ENCODE measurements around the gene MCTP2. TPM values are rescaled to one million over a fixed set of nuclear protein-coding genes. Genes with fewer than 3 reads are reported as not detected.

MCTP2 gene
- total RNA-seq, 1 experiment from 2014 or later: 0.15 TPM

DNA sequence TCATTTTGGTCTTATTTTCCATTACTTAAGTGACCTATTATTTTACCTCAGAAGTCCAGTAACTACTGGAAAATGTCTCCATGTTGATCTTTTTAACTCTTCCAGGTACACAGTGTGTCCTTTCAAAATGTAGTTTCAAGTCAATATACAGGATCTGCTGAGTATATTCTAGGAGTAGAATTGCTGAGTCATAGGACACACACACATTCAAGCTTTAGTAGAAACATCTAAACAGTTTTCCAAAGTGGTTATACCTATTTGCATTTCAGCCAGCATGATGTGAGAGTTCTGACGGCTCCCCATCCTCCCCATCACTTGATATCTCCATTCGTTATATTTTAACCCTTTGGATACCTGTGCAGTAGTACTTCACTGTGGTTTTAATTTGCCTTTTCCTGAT is 271.9 kb downstream of the MCTP2 start:
- in situ Hi-C loops (cut with HindIII; ENCODE audit: low pct_unique_long_range_greater_than_20kb, low sequenced_read_pairs) (no loop called here), intact Hi-C loops (cut with micrococcal nuclease; ENCODE audit: unreplicated experiment) (no loop called here)
- no peaks in the 10 kb centered on the region for H3K27me3 ChIP-seq (ENCODE audit: control insufficient read depth, insufficient read depth, low read length)
- H3K4me1 ChIP-seq (ENCODE audit: control insufficient read depth, insufficient read depth, low read length): no peaks in the 10 kb centered on the region
- ChIA-PET CTCF (no interaction called here), POLR2A (no interaction called here)
- BruUV-seq (replicated peaks): no TSS peak
- no peak overlapping the region for H3K27ac ChIP-seq (ENCODE audit: low read length)
- TF ChIP-seq POLR2AphosphoS5 (IDR thresholded peaks at IDR 0.05; ENCODE audit: low read depth, low read length) (no peak), SIN3A (IDR thresholded peaks at IDR 0.05; ENCODE audit: borderline replicate concordance, insufficient read depth, low read depth, low read length) (no peak), TCF7L2 (IDR thresholded peaks at IDR 0.05; ENCODE audit: low read depth, low read length) (no peak)
- TF ChIP-seq, protein P1, sequence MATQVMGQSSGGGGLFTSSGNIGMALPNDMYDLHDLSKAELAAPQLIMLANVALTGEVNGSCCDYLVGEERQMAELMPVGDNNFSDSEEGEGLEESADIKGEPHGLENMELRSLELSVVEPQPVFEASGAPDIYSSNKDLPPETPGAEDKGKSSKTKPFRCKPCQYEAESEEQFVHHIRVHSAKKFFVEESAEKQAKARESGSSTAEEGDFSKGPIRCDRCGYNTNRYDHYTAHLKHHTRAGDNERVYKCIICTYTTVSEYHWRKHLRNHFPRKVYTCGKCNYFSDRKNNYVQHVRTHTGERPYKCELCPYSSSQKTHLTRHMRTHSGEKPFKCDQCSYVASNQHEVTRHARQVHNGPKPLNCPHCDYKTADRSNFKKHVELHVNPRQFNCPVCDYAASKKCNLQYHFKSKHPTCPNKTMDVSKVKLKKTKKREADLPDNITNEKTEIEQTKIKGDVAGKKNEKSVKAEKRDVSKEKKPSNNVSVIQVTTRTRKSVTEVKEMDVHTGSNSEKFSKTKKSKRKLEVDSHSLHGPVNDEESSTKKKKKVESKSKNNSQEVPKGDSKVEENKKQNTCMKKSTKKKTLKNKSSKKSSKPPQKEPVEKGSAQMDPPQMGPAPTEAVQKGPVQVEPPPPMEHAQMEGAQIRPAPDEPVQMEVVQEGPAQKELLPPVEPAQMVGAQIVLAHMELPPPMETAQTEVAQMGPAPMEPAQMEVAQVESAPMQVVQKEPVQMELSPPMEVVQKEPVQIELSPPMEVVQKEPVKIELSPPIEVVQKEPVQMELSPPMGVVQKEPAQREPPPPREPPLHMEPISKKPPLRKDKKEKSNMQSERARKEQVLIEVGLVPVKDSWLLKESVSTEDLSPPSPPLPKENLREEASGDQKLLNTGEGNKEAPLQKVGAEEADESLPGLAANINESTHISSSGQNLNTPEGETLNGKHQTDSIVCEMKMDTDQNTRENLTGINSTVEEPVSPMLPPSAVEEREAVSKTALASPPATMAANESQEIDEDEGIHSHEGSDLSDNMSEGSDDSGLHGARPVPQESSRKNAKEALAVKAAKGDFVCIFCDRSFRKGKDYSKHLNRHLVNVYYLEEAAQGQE (IDR thresholded peaks at IDR 0.05; ENCODE audit: insufficient read depth in 1 of 2, low read depth in 2 of 2, low read length in 1 of 2): no peak
- TF ChIP-seq, protein P2, sequence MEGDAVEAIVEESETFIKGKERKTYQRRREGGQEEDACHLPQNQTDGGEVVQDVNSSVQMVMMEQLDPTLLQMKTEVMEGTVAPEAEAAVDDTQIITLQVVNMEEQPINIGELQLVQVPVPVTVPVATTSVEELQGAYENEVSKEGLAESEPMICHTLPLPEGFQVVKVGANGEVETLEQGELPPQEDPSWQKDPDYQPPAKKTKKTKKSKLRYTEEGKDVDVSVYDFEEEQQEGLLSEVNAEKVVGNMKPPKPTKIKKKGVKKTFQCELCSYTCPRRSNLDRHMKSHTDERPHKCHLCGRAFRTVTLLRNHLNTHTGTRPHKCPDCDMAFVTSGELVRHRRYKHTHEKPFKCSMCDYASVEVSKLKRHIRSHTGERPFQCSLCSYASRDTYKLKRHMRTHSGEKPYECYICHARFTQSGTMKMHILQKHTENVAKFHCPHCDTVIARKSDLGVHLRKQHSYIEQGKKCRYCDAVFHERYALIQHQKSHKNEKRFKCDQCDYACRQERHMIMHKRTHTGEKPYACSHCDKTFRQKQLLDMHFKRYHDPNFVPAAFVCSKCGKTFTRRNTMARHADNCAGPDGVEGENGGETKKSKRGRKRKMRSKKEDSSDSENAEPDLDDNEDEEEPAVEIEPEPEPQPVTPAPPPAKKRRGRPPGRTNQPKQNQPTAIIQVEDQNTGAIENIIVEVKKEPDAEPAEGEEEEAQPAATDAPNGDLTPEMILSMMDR (IDR thresholded peaks at IDR 0.05): no peak
- no peaks in the 10 kb centered on the region for H3K9me3 ChIP-seq (ENCODE audit: control insufficient read depth, insufficient read depth, low read depth, low read length)
- DNase-seq (ENCODE audit: low read depth, low spot score) (no peak), ATAC-seq (no peak)
- H3K4me3 ChIP-seq (ENCODE audit: low read depth in 2 of 2, low read length in 2 of 2): no peak overlapping the region
- H3K36me3 ChIP-seq (ENCODE audit: control insufficient read depth, insufficient read depth, low read length): no peaks in the 10 kb centered on the region

DNA sequence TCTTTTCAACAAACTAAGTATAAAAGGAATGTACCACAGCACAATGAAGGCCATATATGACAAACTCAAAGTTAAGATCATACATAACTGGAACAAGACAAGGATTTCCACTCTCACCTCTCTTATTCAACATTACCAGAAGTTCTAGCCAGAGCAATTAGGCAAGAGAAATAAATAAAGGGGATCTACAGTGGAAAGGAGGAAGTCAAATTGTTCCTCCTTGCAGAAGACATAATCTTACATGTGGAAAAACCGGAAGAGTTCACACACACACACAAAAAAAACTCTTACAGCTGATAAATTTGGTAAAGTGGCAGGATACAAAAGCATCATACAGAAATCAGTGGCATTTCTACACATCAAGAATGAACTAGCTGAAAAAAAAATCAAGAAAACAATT is 277.9 kb downstream of the MCTP2 start:
- no peak overlapping the region for H3K4me3 ChIP-seq (ENCODE audit: low read depth in 2 of 2, low read length in 2 of 2)
- intact Hi-C loops (cut with micrococcal nuclease; ENCODE audit: unreplicated experiment): no loop called here
- no TSS peak for BruUV-seq (replicated peaks)
- no peaks in the 10 kb centered on the region for H3K27me3 ChIP-seq (ENCODE audit: control insufficient read depth, insufficient read depth, low read length)
- H3K9me3 ChIP-seq (ENCODE audit: control insufficient read depth, insufficient read depth, low read depth, low read length): no peaks in the 10 kb centered on the region
- no peak overlapping the region for H3K27ac ChIP-seq (ENCODE audit: low read length)
- no peak for DNase-seq (ENCODE audit: low read depth, low spot score)
- no peak for ATAC-seq
- ChIA-PET POLR2A (no interaction called here), CTCF (no interaction called here)
- in situ Hi-C loops (cut with HindIII; ENCODE audit: low pct_unique_long_range_greater_than_20kb, low sequenced_read_pairs): no loop called here
- TF ChIP-seq, protein P2 (IDR thresholded peaks at IDR 0.05): no peak
- no peak for TF ChIP-seq POLR2AphosphoS5 (IDR thresholded peaks at IDR 0.05; ENCODE audit: low read depth, low read length)
- H3K36me3 ChIP-seq (ENCODE audit: control insufficient read depth, insufficient read depth, low read length): no peaks in the 10 kb centered on the region
- H3K4me1 ChIP-seq (ENCODE audit: control insufficient read depth, insufficient read depth, low read length): no peaks in the 10 kb centered on the region

DNA sequence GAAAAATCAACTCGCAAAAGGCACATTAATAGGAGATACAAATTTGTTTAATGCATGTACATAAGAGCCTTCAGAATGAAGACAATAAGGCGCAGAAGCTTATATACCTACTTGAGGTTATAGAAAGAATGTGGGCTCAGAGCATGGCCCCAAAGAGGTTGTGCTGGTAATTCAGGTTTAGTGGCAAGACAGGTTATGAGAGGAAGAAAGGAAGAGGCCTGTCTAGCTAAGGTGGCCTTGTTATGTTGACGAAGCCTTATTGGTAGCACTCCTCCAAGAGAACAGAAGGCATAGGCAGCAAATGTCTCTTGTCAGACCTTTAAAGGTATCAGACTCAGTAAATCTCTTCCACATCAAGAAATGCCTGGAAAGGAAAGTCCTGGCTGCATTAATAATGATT is 290.8 kb downstream of the MCTP2 start:
- no peaks in the 10 kb centered on the region; the same call in 1 of the 2 replicates for H3K9me3 ChIP-seq (ENCODE audit: control insufficient read depth, insufficient read depth, low read depth, low read length)
- ChIA-PET POLR2A (no interaction called here), CTCF (no interaction called here)
- no peaks in the 10 kb centered on the region for H3K4me1 ChIP-seq (ENCODE audit: control insufficient read depth, insufficient read depth, low read length)
- no peaks in the 10 kb centered on the region for H3K27me3 ChIP-seq (ENCODE audit: control insufficient read depth, insufficient read depth, low read length)
- no TSS peak for BruUV-seq (replicated peaks)
- DNase-seq (ENCODE audit: low read depth, low spot score): no peak
- intact Hi-C loops (cut with micrococcal nuclease; ENCODE audit: unreplicated experiment) (no loop called here), in situ Hi-C loops (cut with HindIII; ENCODE audit: low pct_unique_long_range_greater_than_20kb, low sequenced_read_pairs) (no loop called here)
- TF ChIP-seq SIN3A (IDR thresholded peaks at IDR 0.05; ENCODE audit: borderline replicate concordance, insufficient read depth, low read depth, low read length) (no peak), TCF7L2 (IDR thresholded peaks at IDR 0.05; ENCODE audit: low read depth, low read length) (no peak), POLR2AphosphoS5 (IDR thresholded peaks at IDR 0.05; ENCODE audit: low read depth, low read length) (no peak)
- TF ChIP-seq, protein P1 (IDR thresholded peaks at IDR 0.05; ENCODE audit: insufficient read depth in 1 of 2, low read depth in 2 of 2, low read length in 1 of 2): no peak
- TF ChIP-seq, protein P2 (IDR thresholded peaks at IDR 0.05): no peak
- no peaks in the 10 kb centered on the region for H3K36me3 ChIP-seq (ENCODE audit: control insufficient read depth, insufficient read depth, low read length)
- H3K4me3 ChIP-seq (ENCODE audit: low read depth in 2 of 2, low read length in 2 of 2): no peak overlapping the region
- H3K27ac ChIP-seq (ENCODE audit: low read length): no peak overlapping the region
- ATAC-seq: no peak

Data from Panc1 (cell line).